HG03378 (cell line): Measurements from ENCODE around the gene FNDC11.
"Not testable (repeated sequence)": the region's sequence is repeated elsewhere in the genome, so short reads cannot be mapped to it uniquely, and the experiment has no call there.

Source experiments
- ATAC-seq: cut with Tn5 transposase; IDR thresholded peaks from one replicate; pipeline ENCODE4 v1.9.1; 2021; ENCODE audit warnings: mild to moderate bottlenecking, moderate library complexity; ENCODE audit not compliant: unreplicated experiment

Gene FNDC11

DNA sequence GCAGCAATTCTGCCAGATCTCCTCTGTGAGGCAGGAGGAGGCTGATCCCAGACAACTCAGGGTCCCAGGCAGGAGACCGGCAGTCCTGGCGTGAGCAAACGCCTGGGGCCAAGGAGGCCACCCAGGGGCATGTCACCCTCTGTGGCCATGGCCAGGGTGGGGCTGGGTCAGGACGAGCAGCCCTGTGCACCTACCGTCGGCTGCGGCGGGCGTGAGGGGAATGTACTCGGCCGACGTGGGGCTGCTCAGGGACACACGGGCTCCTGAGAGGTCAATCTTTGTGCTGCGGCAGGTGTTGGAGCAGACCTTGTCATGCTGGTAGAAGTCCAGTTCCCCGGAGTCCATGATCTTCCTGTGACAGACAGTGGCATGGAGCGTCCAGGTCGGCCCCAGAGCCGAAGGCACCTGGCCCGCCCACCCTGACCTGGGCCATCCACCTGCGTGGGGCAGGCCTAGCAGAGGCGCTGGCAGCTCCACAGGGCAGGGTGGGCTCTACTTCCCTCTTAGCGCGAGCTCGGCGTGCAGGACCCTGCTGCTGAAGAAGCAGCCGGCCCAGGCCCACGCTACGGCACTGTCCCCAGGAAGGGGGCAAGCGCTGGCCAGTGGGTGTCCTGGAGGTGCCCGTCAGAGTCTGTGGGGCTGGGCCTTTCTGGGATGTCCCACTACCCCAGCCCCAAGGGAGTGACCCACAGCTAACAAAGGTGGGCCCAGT lies 41.6 kb downstream of the FNDC11 start:
- ATAC-seq = no peak

DNA sequence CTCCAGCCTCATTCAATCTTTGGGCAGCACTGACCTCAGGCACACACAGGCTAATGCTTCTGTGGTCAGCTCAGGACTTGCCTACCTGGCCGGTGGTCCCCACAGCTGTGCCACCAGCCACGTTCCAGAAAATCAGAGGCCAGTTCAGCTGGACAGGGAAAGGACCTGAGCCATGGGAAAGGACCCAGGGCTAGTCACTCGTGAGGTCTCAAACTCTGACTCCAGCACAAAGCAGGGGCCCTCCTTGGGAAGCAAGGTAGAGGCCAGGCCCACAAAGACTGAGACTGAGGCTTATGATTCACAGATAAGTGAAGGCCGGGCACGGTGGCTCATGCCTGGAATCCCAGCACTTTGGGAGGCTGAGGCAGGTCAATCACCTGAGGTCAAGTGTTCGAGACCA lies 42.5 kb downstream of the FNDC11 start:
- no peak for ATAC-seq

DNA sequence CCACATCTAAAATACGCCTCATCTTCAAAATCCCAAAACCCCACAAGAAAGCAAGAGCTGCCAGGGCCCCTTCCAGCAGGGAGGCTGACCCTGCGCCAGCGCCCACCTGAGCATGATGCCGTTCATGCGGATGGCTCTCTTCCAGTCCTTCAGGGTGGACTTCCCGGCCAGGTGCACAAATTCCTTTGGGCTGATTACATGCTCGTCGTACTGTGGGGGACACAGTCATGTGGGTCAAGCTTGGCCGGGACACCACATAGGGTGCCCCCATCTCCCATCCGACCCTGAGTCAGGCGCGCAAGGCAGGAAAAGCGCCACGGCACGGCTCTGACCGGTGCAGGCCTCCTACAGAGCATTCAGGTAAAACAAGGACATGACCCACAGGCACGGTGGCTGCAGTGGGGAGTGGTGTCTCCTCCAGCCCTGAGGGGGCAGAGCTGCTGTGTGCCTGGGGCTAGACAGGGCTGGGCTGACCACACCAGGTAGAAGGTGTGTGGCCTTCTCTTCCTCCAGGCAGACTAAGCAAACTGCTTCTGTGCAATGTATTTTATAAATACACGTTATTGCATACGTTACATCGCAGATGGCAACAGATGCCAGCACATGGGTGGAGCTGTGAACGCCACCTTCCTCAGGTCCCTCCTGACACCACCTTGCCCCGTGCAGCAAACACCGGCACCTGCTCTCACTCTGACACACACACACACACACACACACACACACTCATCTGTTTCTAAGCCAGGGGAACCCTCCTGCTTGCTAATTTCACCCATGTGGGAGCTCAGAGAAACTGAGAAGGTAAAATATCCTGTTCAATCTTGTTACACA lies 43.9 kb downstream of the FNDC11 start:
- ATAC-seq = no peak

DNA sequence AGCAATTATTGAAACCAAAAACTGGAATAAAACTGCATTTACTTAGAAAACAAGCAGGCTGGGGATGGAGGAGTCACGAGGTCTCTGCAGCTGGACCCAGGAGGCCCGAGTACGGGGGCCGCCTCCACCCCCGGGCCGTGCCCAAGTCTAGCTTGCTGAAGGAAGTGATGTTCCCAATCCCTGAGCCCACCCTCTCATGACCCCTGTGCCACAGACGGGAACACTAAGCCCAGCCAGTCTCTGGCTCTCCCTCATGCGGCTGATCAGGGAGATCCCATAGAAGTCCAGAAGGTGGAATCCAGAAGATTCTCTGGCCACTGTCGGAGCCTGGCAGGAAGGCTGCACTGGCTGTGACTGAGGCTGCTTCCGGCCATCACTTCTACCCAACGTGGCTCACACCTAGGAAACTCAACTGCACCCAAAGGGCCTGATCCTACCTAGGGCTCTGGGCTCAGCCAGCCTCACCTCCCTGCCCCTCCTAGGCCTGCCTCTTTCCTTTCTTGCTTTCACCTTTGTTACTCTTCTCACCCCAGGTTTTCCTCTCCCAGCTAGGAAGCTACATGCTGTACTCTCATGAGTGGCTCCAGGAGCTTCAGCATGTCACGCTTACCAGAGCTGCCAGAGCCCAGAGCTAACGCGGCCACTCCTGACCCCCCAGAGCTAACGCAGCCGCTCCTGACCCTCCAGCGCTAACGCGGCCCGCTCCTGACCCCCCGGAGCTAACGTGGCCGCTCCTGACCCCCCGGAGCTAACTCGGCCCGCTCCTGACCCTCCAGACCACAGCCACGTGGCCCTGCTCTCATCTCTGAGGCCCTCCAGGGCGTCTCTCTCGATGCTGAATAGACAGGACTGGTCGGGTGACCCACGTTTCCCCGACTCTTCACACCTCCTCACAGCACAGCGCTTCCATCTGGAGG lies 44.8 kb downstream of the FNDC11 start:
- ATAC-seq = no peak

DNA sequence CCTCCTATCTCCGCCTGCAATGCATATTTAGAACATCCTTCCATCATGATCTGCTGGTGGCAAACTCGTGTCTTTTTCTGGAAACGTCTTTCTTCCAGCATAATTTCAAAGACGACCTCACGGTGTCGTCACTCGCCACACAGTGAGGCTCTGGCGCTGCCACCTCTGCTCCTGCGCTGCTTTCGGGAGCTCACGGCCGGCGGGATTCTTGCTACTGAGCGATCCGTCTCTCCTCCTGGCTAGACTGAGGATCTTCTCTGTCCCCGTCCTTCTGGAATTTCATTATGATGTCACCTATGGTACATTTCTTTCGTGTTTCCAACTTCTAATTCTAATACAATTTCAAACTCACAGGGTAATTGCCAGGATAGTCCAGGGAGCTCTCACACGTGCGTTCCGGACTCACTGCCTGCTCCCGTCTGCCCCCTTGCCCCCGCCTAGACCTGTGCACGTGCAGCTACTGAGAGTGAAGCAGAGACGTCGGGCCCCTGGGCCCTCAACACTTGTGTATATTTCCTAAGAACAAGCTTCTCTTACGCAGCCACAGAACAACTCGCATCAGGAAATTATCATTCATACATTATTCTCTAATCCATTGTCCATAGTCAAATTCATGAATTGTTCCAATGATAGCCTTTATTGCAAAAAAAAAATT lies 45.6 kb downstream of the FNDC11 start:
- ATAC-seq = no peak

- not testable (repeated sequence) for ATAC-seq
Observed at GRCh38 chr20:63601679-63602078, 47.7 kb downstream of the FNDC11 start.

- ATAC-seq = no peak
Observed at GRCh38 chr20:63602321-63602720, 48.4 kb downstream of the FNDC11 start.
